RWPE2 (cell line): ENCODE results near the gene LTA4H.

ENCODE experiments used
- ATAC-seq: fragments of 200-7000 bp; cut with Tn5 transposase; 3 replicates; pipeline ENCODE4 v1.9.1; 2021; ENCODE audit warnings: low read depth
- DNase-seq: peaks from one replicate; pipeline ENCODE4 v3.0.0-alpha.2; 2020; ENCODE audit warnings: low spot score
- H3K27ac ChIP-seq: fragments of 450-650 bp; 2 replicates; pipeline ENCODE4 v1.5.1; 2017; ENCODE audit warnings: mild to moderate bottlenecking; ENCODE audit not compliant: poor library complexity, severe bottlenecking
- H3K27me3 ChIP-seq: fragments of 250-450 bp; sonication (Bioruptor Pico); 2 replicates; pipeline ENCODE4 v1.5.1; 2021; ENCODE audit warnings: mild to moderate bottlenecking, moderate library complexity; ENCODE audit not compliant: insufficient read depth, poor library complexity, severe bottlenecking
- H3K36me3 ChIP-seq: fragments of 250-450 bp; sonication (Bioruptor Pico); 2 replicates; pipeline ENCODE4 v1.5.1; 2020; ENCODE audit warnings: low read depth, mild to moderate bottlenecking, moderate library complexity
- H3K4me1 ChIP-seq: fragments of 250-450 bp; sonication (Bioruptor Pico); 2 replicates; pipeline ENCODE4 v1.5.1; 2021; ENCODE audit warnings: mild to moderate bottlenecking, moderate library complexity; ENCODE audit not compliant: insufficient read depth, poor library complexity, severe bottlenecking
- H3K4me3 ChIP-seq: fragments of 250-450 bp; sonication (Bioruptor Pico); 2 replicates; pipeline ENCODE4 v1.5.1; 2021; ENCODE audit warnings: mild to moderate bottlenecking, moderate library complexity; ENCODE audit not compliant: severe bottlenecking
- H3K9me3 ChIP-seq: fragments of 250-450 bp; sonication (Bioruptor Pico); 2 replicates; pipeline ENCODE4 v1.5.1; 2021; ENCODE audit warnings: mild to moderate bottlenecking, moderate library complexity; ENCODE audit not compliant: severe bottlenecking
- CTCF ChIP-seq: fragments of 450-650 bp; IDR thresholded peaks from one replicate; pipeline ENCODE4 v1.5.1; 2017; ENCODE audit warnings: mild to moderate bottlenecking, moderate library complexity; ENCODE audit not compliant: poor library complexity, severe bottlenecking

LTA4H gene

GRCh38 chr12:96035283-96036236 lies at the start of gene LTA4H:
Gene LTA4H, minus strand, starts transcription at chr12:96035587. Its CDS starts 68 bp downstream, at chr12:96035519.
- peak; percentile 88 for ATAC-seq
- peaks cover 16% of the 10 kb centered on the region for H3K4me1 ChIP-seq
- TF ChIP-seq CTCF, result no peak
- no peaks in the 10 kb centered on the region for H3K27me3 ChIP-seq
- no peaks in the 10 kb centered on the region for H3K9me3 ChIP-seq
- H3K36me3 ChIP-seq, result peaks cover 3% of the 10 kb centered on the region
- H3K27ac ChIP-seq, result peak within 1 kb of the TSS; percentile 60
- DNase-seq, result peak; percentile 98
- H3K4me3 ChIP-seq, result peak within 1 kb of the TSS; percentile 69

GRCh38 chr12:96084624-96085023 lies 49.2 kb upstream of the LTA4H start:
- no peak overlapping the region for H3K27ac ChIP-seq
- no peak for ATAC-seq
- H3K9me3 ChIP-seq, result no peaks in the 10 kb centered on the region
- H3K4me1 ChIP-seq, result peaks cover 3% of the 10 kb centered on the region
- no peaks in the 10 kb centered on the region for H3K27me3 ChIP-seq
- H3K36me3 ChIP-seq, result no peaks in the 10 kb centered on the region
- no peak for TF ChIP-seq CTCF
- no peak for DNase-seq
- no peak overlapping the region for H3K4me3 ChIP-seq

- no peak for TF ChIP-seq CTCF
- Histone ChIP-seq H3K27me3 (no peaks in the 10 kb centered on the region), H3K27ac (no peak overlapping the region), H3K36me3 (no peaks in the 10 kb centered on the region), H3K9me3 (no peaks in the 10 kb centered on the region), H3K4me3 (no peak overlapping the region), H3K4me1 (peaks cover 3% of the 10 kb centered on the region)
- ATAC-seq (no peak), DNase-seq (no peak)
These were observed 47.8 kb upstream of the LTA4H start for GRCh38 chr12:96083020-96083719.

- Histone ChIP-seq H3K4me1 (peaks cover 3% of the 10 kb centered on the region), H3K27me3 (no peaks in the 10 kb centered on the region), H3K36me3 (no peaks in the 10 kb centered on the region), H3K9me3 (no peaks in the 10 kb centered on the region), H3K27ac (no peak overlapping the region), H3K4me3 (no peak overlapping the region)
- no peak for DNase-seq
- ATAC-seq, result no peak
- TF ChIP-seq CTCF, result no peak
These were observed 46.2 kb upstream of the LTA4H start for GRCh38 chr12:96081596-96081995.
